Uterus (tissue), 4 donors: ENCODE measurements around the gene RNU1-1. TPM values are rescaled to one million over a fixed set of nuclear protein-coding genes. Genes with fewer than 3 reads are reported as not detected.

Source experiments
- DNase-seq, 2 donors: peaks; one replicate each; pipeline ENCODE4 v3.0.0-alpha.2; 2019 to 2020
- H3K27ac ChIP-seq, 2 donors: fragments of 200-600 bp; sonication (generic); 1 replicate in 1 of 2; 2 replicates in 1 of 2; pipeline ENCODE4 v1.5.1; 2016 to 2018
- H3K27me3 ChIP-seq, 2 donors: fragments of 200-600 bp; sonication (generic); one replicate each; pipeline ENCODE4 v1.5.1; 2018 to 2019; ENCODE audit warnings: control low read depth in 1 of 2
- H3K36me3 ChIP-seq, 2 donors: fragments of 200-600 bp; sonication (generic); one replicate each; pipeline ENCODE4 v1.5.1; 2019; ENCODE audit warnings: control low read depth in 1 of 2
- H3K4me1 ChIP-seq, 2 donors: fragments of 200-600 bp; sonication (generic); one replicate each; pipeline ENCODE4 v1.5.1; 2018 to 2019; ENCODE audit warnings: control low read depth in 1 of 2
- H3K4me3 ChIP-seq, 2 donors: fragments of 200-600 bp; sonication (generic); 1 replicate in 1 of 2; 2 replicates in 1 of 2; pipeline ENCODE4 v1.5.1; 2018 to 2019; ENCODE audit warnings: mild to moderate bottlenecking in 1 of 2
- H3K9me3 ChIP-seq, 2 donors: fragments of 200-600 bp; sonication (generic); one replicate each; pipeline ENCODE4 v1.5.1; 2019; ENCODE audit warnings: control low read depth in 1 of 2
- CTCF ChIP-seq, 4 experiments: fragments of 200-600 bp in 2 of 4; fragments of 450-650 bp in 2 of 4; sonication (generic) in 2 of 4; IDR thresholded peaks; one replicate each; pipeline ENCODE4 v1.5.1; 2016 to 2019; ENCODE audit warnings: antibody characterized with exemption in 4 of 4, mild to moderate bottlenecking in 2 of 4, moderate library complexity in 1 of 4
- POLR2A ChIP-seq, 2 donors: fragments of 450-650 bp; IDR thresholded peaks; one replicate each; pipeline ENCODE4 v1.6.1; 2016; ENCODE audit warnings: antibody characterized with exemption in 2 of 2, mild to moderate bottlenecking in 1 of 2, moderate library complexity in 1 of 2
- intact Hi-C: fragments of 100-400 bp; cut with DNase I; formaldehyde crosslinking; loops from one replicate; pipeline ENCODE4 v1.15.1; 2023; ENCODE audit warnings: low total_unique reads
- small RNA-seq: library from RNA; depleted of rRNA; stranded (forward); fragments of <200 nt; gene quantifications from one replicate; pipeline ENCODE3, GENCODE V24; 2016
- total RNA-seq, 4 donors: library from RNA; depleted of rRNA in 3 of 4; stranded (reverse); fragments of >200 nt in 3 of 4; gene quantifications; one replicate each; pipeline versions ENCODE4 v1.1.0 to v1.2.4, GENCODE V29; 2014 to 2023
- donor health status: DM: yes; HTN: yes; CAD: no.

RNU1-1 gene
- total RNA-seq, 4 donors from 2014 or later, result under 0.01 to 2,125 (median under 0.01) TPM

DNA sequence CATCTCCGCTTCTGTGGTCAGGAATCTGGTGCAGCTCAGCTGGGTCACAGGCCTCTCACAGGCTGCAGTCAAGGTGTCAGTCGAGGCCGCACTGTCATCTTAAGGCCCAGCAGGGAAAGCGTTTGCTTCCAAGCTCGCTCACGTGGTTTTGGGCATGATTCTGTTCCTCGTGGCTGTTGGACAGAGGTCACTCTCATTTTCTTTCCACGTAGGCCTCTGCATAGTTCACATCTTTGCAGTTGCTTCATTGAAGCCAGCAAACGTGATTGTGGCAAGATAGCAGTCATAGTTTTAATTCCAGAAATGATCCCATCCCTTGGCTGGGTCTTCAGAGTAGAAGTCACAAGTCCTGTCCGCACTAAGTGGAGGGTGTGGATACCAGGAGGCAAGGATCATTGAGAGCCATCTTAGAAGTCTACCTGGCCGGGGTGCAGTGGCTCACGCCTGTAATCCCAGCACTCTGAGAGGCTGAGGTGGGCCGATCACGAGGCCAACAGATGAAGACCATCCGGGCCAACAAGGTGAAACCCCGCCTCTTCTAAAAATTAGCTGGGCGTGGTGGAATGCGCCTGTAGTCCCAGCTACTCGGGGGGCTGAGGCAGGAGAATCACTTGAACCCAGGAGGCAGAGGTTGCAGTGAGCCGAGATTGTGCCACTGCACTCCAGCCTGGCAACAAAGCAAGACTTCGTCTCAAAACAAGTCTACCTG is 49.0 kb downstream of the RNU1-1 start:
- Histone ChIP-seq H3K36me3 (no peaks in the 10 kb centered on the region), H3K27me3 (no peaks in the 10 kb centered on the region), H3K9me3 (no peaks in the 10 kb centered on the region), H3K4me1 (no peaks in the 10 kb centered on the region), H3K4me3 (no peak overlapping the region), H3K27ac (no peak overlapping the region)
- intact Hi-C loops, result no loop called here
- DNase-seq, result no peak
- TF ChIP-seq CTCF (IDR thresholded peaks at IDR 0.05), result no peak
- TF ChIP-seq POLR2A (IDR thresholded peaks at IDR 0.05), result no peak

Small RNA genes lying within 50 kb of the gene (small RNA-seq; reads per million reads assigned to genes)
- not detected for gene RNU1-1
- gene RNU1-6P, result not detected

Other genes with a start within 250 kb of the RNU1-1 start
- gene FBXO42, start 161.8 kb downstream of the RNU1-1 start, total RNA-seq, result 10 to 100 TPM; 21.0 to 30.3 (median 23.0) TPM
- gene SZRD1, start 147.0 kb downstream of the RNU1-1 start, total RNA-seq, result 100 to 1,000 TPM in 1 of 4 donors, 10 to 100 TPM in 3; 24.4 to 126 (median 47.2) TPM
- gene SPATA21, start 76.9 kb downstream of the RNU1-1 start, total RNA-seq, result under 1 TPM in 1 of 4 donors, not detected in 3; 0.27 TPM
- gene NECAP2, start 73.6 kb downstream of the RNU1-1 start, total RNA-seq, result 10 to 100 TPM; 36.0 to 60.1 (median 38.6) TPM
- 100 to 1,000 TPM in 1 of 4 donors, 10 to 100 TPM in 3; 29.4 to 178 (median 39.2) TPM for gene NBPF1, start 99.3 kb upstream of the RNU1-1 start, total RNA-seq
- 1,000 to 10,000 TPM in 1 of 4 donors, under 1 TPM in 3; under 0.01 to 2,125 (median under 0.01) TPM for gene RNU1-3, start 152.7 kb upstream of the RNU1-1 start, total RNA-seq
- gene RNU1-4, start 226.2 kb upstream of the RNU1-1 start, total RNA-seq, result 1,000 to 10,000 TPM in 1 of 4 donors, under 1 TPM in 3; under 0.01 to 2,125 (median under 0.01) TPM